GM12892 (cell line): Measurements from ENCODE around the gene LAMTOR4.

ENCODE experiments used
- POLR2A ChIP-seq: IDR thresholded peaks from 2 replicates; pipeline ENCODE4 v1.6.1; 2011; ENCODE audit warnings: low read depth, low read length, control low read depth
- POLR2AphosphoS5 ChIP-seq: IDR thresholded peaks from 2 replicates; pipeline ENCODE4 v1.6.1; 2011; ENCODE audit warnings: low read depth, low read length, control low read depth
- TAF1 ChIP-seq: IDR thresholded peaks from 2 replicates; pipeline ENCODE4 v1.6.1; 2011; ENCODE audit warnings: low read depth, mild to moderate bottlenecking, control low read depth, low read length, borderline replicate concordance

DNA sequence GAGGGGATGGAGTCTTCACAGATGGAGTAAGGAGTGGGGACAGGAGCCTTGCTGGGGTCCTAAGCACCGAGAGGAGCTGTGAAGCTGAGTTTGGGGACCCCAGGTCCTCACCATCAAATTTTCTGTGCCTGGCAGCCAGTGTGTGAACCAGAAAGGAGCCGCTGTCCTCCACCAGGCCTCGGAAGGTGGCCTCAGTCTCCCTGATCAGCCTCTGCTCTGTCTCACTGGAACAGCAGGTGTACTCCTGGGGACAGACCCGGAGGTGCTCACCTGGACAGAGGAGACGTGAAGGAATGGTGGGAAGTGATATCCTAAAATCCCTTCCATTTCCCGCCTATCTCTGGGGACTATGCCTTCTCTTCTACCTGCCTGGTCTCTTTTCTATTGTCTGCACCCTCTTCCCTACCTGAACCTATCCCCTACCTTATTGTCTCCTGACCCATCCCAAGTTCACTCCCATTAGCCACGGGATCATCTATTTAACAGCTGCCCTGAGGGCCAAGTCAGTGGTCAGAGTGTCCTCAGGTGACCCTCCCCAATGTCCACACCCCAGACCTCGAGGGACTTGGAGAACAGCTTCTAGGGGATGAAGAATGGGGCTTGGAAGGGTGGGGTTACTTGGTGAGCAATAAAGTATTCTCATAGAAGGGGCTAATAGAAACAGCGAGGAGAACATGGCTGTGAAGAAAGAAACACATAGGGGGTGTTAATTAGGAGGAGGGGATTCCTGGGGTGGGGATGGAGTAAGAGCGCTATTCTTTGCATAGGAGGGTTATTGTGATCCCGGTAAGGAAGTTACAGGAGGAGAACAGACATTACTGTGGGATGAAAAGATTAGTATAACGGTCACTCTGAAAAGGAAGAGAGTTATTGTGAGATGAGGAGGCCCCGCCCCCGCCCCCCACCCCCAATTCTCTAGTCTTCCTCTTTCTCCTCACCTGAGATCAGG is 27.7 kb downstream of the LAMTOR4 start:
- TF ChIP-seq TAF1 (no peak), POLR2AphosphoS5 (no peak), POLR2A (no peak)
